SU-DHL-6 (cell line): ENCODE data around the gene ZBTB11.

Experiments
- H2AFZ ChIP-seq: fragments of 200-600 bp; sonication (generic); 2 replicates; pipeline ENCODE4 v1.6.1; 2014; ENCODE audit warnings: low read depth, mild to moderate bottlenecking, moderate library complexity, mixed read lengths, antibody characterized with exemption, low read length; ENCODE audit not compliant: severe bottlenecking
- H3F3A ChIP-seq: fragments of 200-600 bp; shearing (Covaris generic); 2 replicates; pipeline ENCODE4 v1.6.0; 2016; ENCODE audit warnings: antibody characterized with exemption, mild to moderate bottlenecking; ENCODE audit not compliant: insufficient read depth
- H3K27ac ChIP-seq: fragments of 200-600 bp; sonication (generic); 2 replicates; pipeline ENCODE4 v1.5.1; 2016; ENCODE audit warnings: low read depth, mild to moderate bottlenecking, low read length, moderate library complexity, mixed read lengths
- H3K27me3 ChIP-seq: fragments of 200-600 bp; sonication (generic), shearing (Covaris generic); 2 replicates; pipeline ENCODE4 v1.6.0; 2014; ENCODE audit warnings: mild to moderate bottlenecking, low read length
- H3K36me3 ChIP-seq: fragments of 200-600 bp; sonication (generic); 2 replicates; pipeline ENCODE4 v1.6.1; 2014; ENCODE audit warnings: mild to moderate bottlenecking, low read length, mixed read lengths
- H3K4me2 ChIP-seq: fragments of 300-600, 200-600 bp; shearing (Covaris generic), sonication (generic); 2 replicates; pipeline ENCODE4 v1.6.0; 2014; ENCODE audit warnings: low read length, low read depth, mild to moderate bottlenecking; ENCODE audit not compliant: poor library complexity, severe bottlenecking
- H3K4me3 ChIP-seq: fragments of 200-600 bp; sonication (generic); 2 replicates; pipeline ENCODE4 v1.5.1; 2014; ENCODE audit warnings: antibody characterized with exemption, low read length, mild to moderate bottlenecking, mixed read lengths; ENCODE audit not compliant: insufficient read depth, poor library complexity, severe bottlenecking
- H3K79me2 ChIP-seq: fragments of 200-600 bp; sonication (generic); 2 replicates; pipeline ENCODE4 v1.6.1; 2014; ENCODE audit warnings: mild to moderate bottlenecking, low read length, moderate library complexity; ENCODE audit not compliant: insufficient read depth
- H3K9ac ChIP-seq: fragments of 200-600 bp; sonication (generic); 2 replicates; pipeline ENCODE4 v1.7.0; 2014; ENCODE audit warnings: mild to moderate bottlenecking, low read length
- H3K9me2 ChIP-seq: fragments of 200-600 bp; sonication (generic); replicated peaks from 2 replicates; pipeline ENCODE4 v1.6.1; 2014; ENCODE audit warnings: low read length; ENCODE audit not compliant: insufficient read depth
- H3K9me3 ChIP-seq: fragments of 200-600 bp; sonication (generic); 2 replicates; pipeline ENCODE4 v1.6.1; 2014; ENCODE audit warnings: low read length, mixed read lengths; ENCODE audit not compliant: insufficient read depth
- H4K20me1 ChIP-seq: fragments of 200-600 bp; sonication (generic); 2 replicates; pipeline ENCODE4 v1.6.1; 2014; ENCODE audit warnings: low read depth, mild to moderate bottlenecking, antibody characterized with exemption, low read length, moderate library complexity, mixed read lengths
- EZH2phosphoT487 ChIP-seq: fragments of 200-600 bp; sonication (generic), shearing (Covaris generic); conservative IDR thresholded peaks from 2 replicates; pipeline ENCODE4 v1.6.1; 2018; ENCODE audit warnings: mild to moderate bottlenecking, antibody characterized with exemption, low read length, moderate library complexity, mixed read lengths
- TF ChIP-seq, protein P1 (sequence below): fragments of 200-600 bp; sonication (generic); IDR thresholded peaks from one replicate; pipeline ENCODE4 v1.5.1; 2017; ENCODE audit warnings: antibody characterized with exemption, mild to moderate bottlenecking, low read length, moderate library complexity; ENCODE audit not compliant: insufficient read depth, poor library complexity, severe bottlenecking

ZBTB11 gene

DNA sequence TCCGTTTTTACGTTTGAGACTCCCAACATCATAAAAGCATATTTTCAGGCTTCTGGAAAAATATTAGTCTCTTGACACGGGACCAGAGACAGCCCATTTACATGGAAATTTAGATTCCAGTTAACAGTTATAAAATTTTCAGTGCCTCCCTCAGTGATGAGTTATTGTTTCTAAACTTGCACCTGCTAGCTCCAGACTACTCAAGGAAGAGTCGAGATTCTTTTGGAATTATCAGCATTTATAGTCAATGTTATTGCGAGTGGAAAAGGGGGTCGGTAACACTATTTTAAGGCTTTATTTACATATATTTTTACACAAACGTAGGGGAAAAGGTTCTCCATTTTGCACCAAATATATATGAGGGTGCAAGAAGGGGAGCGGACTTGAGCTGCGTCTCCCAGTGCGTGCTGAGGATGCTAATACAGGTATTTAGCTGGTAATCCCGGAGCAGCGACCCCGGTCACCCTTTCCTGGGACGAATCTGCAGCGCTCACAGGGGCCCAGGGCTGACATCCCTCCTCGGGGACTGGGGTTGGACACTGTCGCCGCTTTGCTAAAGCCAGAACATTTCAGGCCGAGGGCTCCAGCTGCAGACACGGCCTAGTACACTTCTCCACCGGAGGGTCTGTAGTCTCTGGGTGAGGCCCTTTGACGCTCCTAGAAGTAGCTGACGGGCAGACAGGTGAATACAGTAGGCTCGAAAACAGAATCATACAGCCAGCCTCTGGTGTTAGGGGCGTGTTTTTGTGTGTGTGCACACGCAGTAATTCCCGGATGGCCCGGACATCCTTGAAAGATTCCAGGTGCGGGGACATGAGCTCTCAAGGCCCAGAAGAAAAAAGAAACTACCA lies 729 bp upstream of the ZBTB11 start:
- Histone ChIP-seq H3K79me2 (peaks cover 39% of the 10 kb centered on the region), H3K9me2 (no peaks in the 10 kb centered on the region), H3F3A (peaks cover 38% of the 10 kb centered on the region), H3K9me3 (no peaks in the 10 kb centered on the region), H3K4me3 (peak overlapping the region; percentile 94), H3K9ac (peak overlapping the region; percentile 92), H3K27me3 (no peaks in the 10 kb centered on the region), H3K36me3 (peaks cover 21% of the 10 kb centered on the region), H3K27ac (peak overlapping the region; percentile 79), H3K4me2 (peak overlapping the region; percentile 99), H2AFZ (peak overlapping the region; percentile 85), H4K20me1 (peaks cover 6% of the 10 kb centered on the region; the same call in 1 of the 2 replicates)
- TF ChIP-seq EZH2phosphoT487: no peak
- TF ChIP-seq, protein P1, sequence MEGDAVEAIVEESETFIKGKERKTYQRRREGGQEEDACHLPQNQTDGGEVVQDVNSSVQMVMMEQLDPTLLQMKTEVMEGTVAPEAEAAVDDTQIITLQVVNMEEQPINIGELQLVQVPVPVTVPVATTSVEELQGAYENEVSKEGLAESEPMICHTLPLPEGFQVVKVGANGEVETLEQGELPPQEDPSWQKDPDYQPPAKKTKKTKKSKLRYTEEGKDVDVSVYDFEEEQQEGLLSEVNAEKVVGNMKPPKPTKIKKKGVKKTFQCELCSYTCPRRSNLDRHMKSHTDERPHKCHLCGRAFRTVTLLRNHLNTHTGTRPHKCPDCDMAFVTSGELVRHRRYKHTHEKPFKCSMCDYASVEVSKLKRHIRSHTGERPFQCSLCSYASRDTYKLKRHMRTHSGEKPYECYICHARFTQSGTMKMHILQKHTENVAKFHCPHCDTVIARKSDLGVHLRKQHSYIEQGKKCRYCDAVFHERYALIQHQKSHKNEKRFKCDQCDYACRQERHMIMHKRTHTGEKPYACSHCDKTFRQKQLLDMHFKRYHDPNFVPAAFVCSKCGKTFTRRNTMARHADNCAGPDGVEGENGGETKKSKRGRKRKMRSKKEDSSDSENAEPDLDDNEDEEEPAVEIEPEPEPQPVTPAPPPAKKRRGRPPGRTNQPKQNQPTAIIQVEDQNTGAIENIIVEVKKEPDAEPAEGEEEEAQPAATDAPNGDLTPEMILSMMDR: no peak

DNA sequence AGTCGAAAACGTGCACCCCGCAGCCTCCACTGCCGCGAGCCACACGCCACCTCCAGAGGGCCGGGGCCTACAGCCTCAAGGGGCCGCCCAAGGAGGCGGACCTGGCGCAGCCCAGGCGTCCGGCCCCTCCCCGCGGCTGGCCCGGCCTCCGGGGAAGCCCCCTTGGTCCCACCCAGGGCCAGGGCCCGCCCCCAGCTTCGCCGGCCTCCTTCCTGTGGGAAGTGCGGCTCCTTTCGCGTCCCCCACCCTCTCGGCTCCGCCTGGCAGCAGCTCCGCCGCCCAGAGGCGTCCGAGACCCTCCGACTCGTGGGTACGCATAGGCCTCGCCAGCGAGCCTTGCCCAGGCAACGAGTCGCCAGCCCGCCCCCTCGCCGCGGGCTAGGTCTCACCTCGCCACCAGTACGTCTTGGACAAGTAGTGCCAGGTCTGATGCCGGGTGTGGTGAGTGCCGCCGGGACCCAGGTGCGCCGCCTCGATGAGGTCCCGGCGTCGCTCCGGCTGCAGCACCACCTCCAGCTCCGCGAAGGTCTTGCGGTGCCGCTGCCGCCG lies 642 bp downstream of the ZBTB11 start:
- H3K27me3 ChIP-seq: no peaks in the 10 kb centered on the region
- H3K4me2 ChIP-seq: peak overlapping the region; percentile 99
- H2AFZ ChIP-seq: peak overlapping the region; percentile 92
- H3K36me3 ChIP-seq: peaks cover 11% of the 10 kb centered on the region; the same call in 1 of the 2 replicates
- H4K20me1 ChIP-seq: peaks cover 5% of the 10 kb centered on the region; the same call in 1 of the 2 replicates
- peak overlapping the region; percentile 79 for H3K27ac ChIP-seq
- peaks cover 52% of the 10 kb centered on the region for H3K79me2 ChIP-seq
- no peaks in the 10 kb centered on the region for H3K9me3 ChIP-seq
- H3K4me3 ChIP-seq: peak overlapping the region; percentile 94
- peak overlapping the region; percentile 92 for H3K9ac ChIP-seq
- no peak for TF ChIP-seq EZH2phosphoT487
- TF ChIP-seq, protein P1: no peak
- H3F3A ChIP-seq: peaks cover 25% of the 10 kb centered on the region
- no peaks in the 10 kb centered on the region for H3K9me2 ChIP-seq

DNA sequence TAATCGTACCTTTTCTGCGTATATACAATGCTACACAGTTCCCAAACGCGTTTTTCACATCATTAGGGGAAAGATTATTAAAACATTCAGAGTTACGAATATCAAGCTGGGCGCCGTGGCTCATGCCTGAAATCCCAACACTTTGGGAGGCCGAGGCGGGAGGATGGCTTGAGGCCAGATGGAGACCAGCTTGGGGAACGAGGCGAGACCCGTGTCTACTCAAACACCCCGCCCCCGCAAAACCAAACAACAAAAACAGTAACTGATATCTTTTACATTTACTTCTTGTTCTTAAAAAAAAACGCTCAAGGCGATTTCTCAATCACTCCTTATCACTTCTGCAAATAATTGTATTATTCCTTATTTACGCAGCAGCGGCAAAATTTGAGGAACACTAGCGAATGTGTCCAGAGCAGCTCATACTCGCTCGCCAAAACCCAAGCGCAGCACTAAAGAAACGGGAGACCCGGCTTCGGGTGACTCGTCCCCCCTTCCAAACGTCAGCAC lies 1.2 kb downstream of the ZBTB11 start:
- peak overlapping the region; percentile 92 for H3K9ac ChIP-seq
- no peaks in the 10 kb centered on the region for H3K9me2 ChIP-seq
- no peaks in the 10 kb centered on the region for H3K27me3 ChIP-seq
- H3K36me3 ChIP-seq: peaks cover 11% of the 10 kb centered on the region
- H3K4me3 ChIP-seq: peak overlapping the region; percentile 94
- H4K20me1 ChIP-seq: peaks cover 5% of the 10 kb centered on the region; the same call in 1 of the 2 replicates
- H2AFZ ChIP-seq: no peak overlapping the region
- peaks cover 20% of the 10 kb centered on the region for H3F3A ChIP-seq
- no peaks in the 10 kb centered on the region for H3K9me3 ChIP-seq
- TF ChIP-seq, protein P1: no peak
- no peak for TF ChIP-seq EZH2phosphoT487
- peaks cover 57% of the 10 kb centered on the region for H3K79me2 ChIP-seq
- peak overlapping the region; percentile 99 for H3K4me2 ChIP-seq
- peak overlapping the region; percentile 79; the same call in 1 of the 2 replicates for H3K27ac ChIP-seq
